Measurements from ENCODE around the gene IQGAP2. TPM values are rescaled to one million over a fixed set of nuclear protein-coding genes. Genes with fewer than 3 reads are reported as not detected.

IQGAP2 gene
- total and polyA plus RNA-seq, 9 of the 15 experiments (the other 6 are each of a cell fraction or from before 2014, with no cell fraction given), result 8.7 to 23.2 (median 17.4) TPM

DNA sequence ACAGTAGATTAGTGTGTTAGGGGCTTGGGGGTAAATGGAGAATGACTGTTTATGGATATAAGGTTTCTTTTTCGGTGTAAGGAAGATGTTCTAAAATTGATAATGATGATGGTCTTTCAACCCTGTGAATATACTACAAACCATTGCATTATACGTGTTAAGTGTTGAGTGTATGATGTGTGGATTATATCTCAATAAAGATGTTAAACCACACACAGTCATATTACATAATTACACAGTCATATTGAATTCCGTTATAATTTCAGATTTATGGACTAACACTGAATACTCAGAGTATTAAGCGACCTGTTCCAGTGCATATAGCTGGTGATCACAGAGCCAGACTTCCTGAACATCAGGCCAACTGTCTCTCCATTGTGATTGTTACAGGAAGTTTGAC, 152.0 kb downstream of the IQGAP2 start:
- Histone ChIP-seq H3K27me3 (ENCODE audit: control insufficient read depth in 2 of 2, insufficient read depth in 2 of 2, low read length in 2 of 2) (no peaks in the 10 kb centered on the region), H4K20me1 (replicated peaks; ENCODE audit: control insufficient read depth, insufficient read depth, low read length) (no peaks in the 10 kb centered on the region), H3K4me1 (replicated peaks in 1 of 2; ENCODE audit: control insufficient read depth in 2 of 2, insufficient read depth in 2 of 2, low read length in 2 of 2) (no peaks in the 10 kb centered on the region; a peak in 1 of 5 replicates), H3K4me3 (no peak overlapping the region), H3K79me2 (ENCODE audit: control insufficient read depth, insufficient read depth, low read length) (no peaks in the 10 kb centered on the region), H3K9ac (ENCODE audit: insufficient read depth in 1 of 2, low read depth in 2 of 2, low read length in 2 of 2) (no peak overlapping the region), H2AFZ (ENCODE audit: low read depth, low read length) (no peak overlapping the region), H3K4me2 (ENCODE audit: insufficient read depth, low read length) (no peak overlapping the region), H3K27ac (ENCODE audit: extremely low read depth, low read depth, low read length) (no peak overlapping the region), H3K9me1 (ENCODE audit: control insufficient read depth, insufficient read depth, low read length) (no peaks in the 10 kb centered on the region), H3K9me3 (replicated peaks; ENCODE audit: control insufficient read depth, insufficient read depth, low read depth, low read length) (no peaks in the 10 kb centered on the region), H3K36me3 (ENCODE audit: control insufficient read depth, insufficient read depth, low read length) (no peaks in the 10 kb centered on the region)
- no TSS peak for BruUV-seq (replicated peaks)
- in situ Hi-C loops (cut with MboI) (no loop called here), intact Hi-C loops (cut with micrococcal nuclease) (no loop called here)
- no peak for ATAC-seq
- DNase-seq (ENCODE audit: extremely low read depth in 1 of 4, low spot score in 3 of 4), result no peak
- ChIA-PET CTCF (ENCODE audit: low intra/inter-chr PET ratio) (no interaction called here), POLR2A (no interaction called here)
- no peak for FAIRE-seq
- 36% methylated on average over 4 of the region's 4 CpGs for WGBS (ENCODE audit: insufficient coverage, low coverage, missing lambda C conversion rate)
- TF ChIP-seq, protein P1, sequence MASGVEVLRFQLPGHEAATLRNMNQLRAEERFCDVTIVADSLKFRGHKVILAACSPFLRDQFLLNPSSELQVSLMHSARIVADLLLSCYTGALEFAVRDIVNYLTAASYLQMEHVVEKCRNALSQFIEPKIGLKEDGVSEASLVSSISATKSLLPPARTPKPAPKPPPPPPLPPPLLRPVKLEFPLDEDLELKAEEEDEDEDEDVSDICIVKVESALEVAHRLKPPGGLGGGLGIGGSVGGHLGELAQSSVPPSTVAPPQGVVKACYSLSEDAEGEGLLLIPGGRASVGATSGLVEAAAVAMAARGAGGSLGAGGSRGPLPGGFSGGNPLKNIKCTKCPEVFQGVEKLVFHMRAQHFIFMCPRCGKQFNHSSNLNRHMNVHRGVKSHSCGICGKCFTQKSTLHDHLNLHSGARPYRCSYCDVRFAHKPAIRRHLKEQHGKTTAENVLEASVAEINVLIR (CRISPR knock-in tag; IDR thresholded peaks at IDR 0.05), result no peak
- TF ChIP-seq CBFA2T2 (conservative IDR thresholded peaks at IDR 0.05) (no peak), NR3C1 (CRISPR knock-in tag; IDR thresholded peaks at IDR 0.05) (no peak), CHD1 (IDR thresholded peaks at IDR 0.05; ENCODE audit: low read length) (no peak), ETV5 (CRISPR knock-in tag; IDR thresholded peaks at IDR 0.05; ENCODE audit: low read depth) (no peak), ZNF212 (CRISPR knock-in tag; IDR thresholded peaks at IDR 0.05) (no peak), ZNF830 (CRISPR knock-in tag; IDR thresholded peaks at IDR 0.05) (no peak), ZNF77 (CRISPR knock-in tag; IDR thresholded peaks at IDR 0.05) (no peak), NFYB (IDR thresholded peaks at IDR 0.05; ENCODE audit: extremely low read depth, insufficient read length) (no peak), ZNF644 (tag; IDR thresholded peaks at IDR 0.05; ENCODE audit: low read depth) (no peak), CREM (IDR thresholded peaks at IDR 0.05; ENCODE audit: low read depth) (no peak), NCOA2 (IDR thresholded peaks at IDR 0.05; ENCODE audit: partially characterized antibody in 2 of 2) (no peak), U2AF2 (optimal IDR thresholded peaks at IDR 0.05; ENCODE audit: low read depth, low read length) (no peak), HNRNPH1 (optimal IDR thresholded peaks at IDR 0.05; ENCODE audit: low read depth, low read length) (no peak), EP300 (IDR thresholded peaks at IDR 0.05; ENCODE audit: low read length) (no peak)
- TF ChIP-seq, protein P2, sequence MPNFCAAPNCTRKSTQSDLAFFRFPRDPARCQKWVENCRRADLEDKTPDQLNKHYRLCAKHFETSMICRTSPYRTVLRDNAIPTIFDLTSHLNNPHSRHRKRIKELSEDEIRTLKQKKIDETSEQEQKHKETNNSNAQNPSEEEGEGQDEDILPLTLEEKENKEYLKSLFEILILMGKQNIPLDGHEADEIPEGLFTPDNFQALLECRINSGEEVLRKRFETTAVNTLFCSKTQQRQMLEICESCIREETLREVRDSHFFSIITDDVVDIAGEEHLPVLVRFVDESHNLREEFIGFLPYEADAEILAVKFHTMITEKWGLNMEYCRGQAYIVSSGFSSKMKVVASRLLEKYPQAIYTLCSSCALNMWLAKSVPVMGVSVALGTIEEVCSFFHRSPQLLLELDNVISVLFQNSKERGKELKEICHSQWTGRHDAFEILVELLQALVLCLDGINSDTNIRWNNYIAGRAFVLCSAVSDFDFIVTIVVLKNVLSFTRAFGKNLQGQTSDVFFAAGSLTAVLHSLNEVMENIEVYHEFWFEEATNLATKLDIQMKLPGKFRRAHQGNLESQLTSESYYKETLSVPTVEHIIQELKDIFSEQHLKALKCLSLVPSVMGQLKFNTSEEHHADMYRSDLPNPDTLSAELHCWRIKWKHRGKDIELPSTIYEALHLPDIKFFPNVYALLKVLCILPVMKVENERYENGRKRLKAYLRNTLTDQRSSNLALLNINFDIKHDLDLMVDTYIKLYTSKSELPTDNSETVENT (CRISPR knock-in tag; IDR thresholded peaks at IDR 0.05), result no peak
